ENCODE measurements around the gene MSMP.

- TF ChIP-seq CTCF (IDR thresholded peaks at IDR 0.05) (no peak), EZH2 (IDR thresholded peaks at IDR 0.05; ENCODE audit: borderline replicate concordance, insufficient read depth, low read depth, low read length, poor library complexity, severe bottlenecking) (no peak)
These were observed 36.8 kb downstream of the MSMP start for GRCh38 chr9:35717132-35717870.
